ENCODE results near the gene AFF1.
"Not testable (repeated sequence)": the region's sequence is repeated elsewhere in the genome, so short reads cannot be mapped to it uniquely, and the experiment has no call there.

Gene AFF1

DNA sequence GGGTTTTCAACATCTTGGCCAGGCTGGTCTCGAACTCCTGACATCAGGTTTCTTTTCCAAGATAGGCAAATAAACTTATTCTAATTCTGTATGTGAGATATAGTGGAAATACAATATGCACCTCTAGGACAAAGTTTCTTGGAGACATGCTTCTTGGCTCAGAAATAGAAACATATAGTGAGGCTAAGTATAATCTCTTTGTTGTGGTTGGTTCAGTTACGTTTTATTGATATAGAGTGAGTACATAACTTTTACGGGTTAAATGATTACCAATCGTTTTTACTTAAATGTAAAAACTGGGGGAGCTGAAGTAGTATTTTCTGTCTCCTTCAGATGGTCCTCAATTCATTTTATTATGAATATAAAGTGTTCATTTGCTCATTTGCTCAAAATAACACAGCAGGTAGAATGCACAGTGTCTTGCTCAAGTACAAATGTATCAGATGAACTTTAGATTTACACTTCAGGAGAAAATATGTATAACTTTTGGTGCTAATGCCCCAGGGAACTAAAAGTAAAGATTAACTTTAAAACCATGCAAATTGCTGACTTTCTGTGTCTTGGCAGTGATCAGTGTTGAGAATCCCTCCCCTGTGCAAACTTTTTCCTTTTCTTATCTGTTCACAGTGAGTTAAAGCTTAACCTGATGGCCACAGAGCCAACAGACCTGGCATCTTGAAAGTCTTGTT, 77.6 kb downstream of the AFF1 start:
- no peak for DNase-seq

GRCh38 chr4:87012954-87013308, 78.1 kb downstream of the AFF1 start:
- DNase-seq = not testable (repeated sequence)

GRCh38 chr4:87014284-87014782, 79.5 kb downstream of the AFF1 start:
- DNase-seq = peak; percentile 44 to 64

DNA sequence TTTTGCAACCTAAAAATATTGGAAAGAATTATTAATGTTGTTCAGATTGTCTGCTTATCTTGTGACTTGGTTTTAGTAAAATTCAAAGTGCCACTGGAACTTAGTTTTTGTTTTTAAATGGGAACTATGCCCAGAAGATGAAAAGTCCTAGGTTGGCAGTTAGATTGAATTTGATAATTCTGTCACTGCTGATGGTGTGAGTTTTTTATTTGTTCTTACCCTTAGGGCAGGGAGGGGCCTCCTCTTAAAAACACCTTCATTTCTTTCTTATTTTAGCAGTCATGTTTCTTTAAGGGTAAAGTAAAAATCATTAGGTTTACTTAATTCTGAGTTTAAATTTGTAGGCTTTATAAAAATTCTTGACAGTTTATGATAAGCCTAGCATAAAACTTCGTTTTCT, 80.6 kb downstream of the AFF1 start:
- DNase-seq = no peak

DNA sequence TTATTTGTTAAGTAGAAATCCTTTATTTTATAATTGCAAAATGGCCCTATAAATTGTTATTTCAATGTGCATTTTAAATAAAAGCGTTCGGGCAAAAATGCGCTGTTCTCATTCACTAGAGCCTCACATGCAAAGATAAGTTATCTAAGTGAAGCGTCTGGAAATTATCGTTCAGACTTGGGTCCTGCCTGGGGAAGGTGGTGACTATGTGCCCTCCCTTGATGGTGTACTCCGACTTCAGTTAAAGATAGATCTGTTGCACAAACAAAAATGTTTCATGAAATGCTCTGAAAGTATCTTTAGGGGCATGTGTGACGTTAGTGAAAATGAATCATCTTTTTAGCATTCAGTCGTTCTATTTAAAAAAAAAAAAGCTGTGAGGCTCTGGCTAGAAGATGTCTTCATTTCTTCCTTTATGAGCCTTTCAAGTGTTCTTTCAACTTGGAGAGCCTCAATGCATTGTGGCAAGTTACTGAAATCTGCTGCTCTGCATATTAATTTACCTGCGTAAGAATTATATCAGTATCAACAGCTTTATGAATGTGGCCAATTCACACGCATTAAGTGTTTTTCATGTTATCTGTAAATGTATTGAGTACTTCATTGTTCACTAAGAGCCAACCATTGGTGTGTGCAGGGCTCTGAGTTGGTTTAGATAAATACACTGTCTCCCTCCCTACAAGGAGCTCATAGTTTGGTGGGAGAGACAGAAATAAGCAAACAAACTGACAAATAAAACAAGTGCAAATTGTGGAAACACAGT, 83.0 kb downstream of the AFF1 start:
- DNase-seq = no peak

- DNase-seq = no peak
Measured at GRCh38 chr4:87018753-87019152, 83.9 kb downstream of the AFF1 start.

DNA sequence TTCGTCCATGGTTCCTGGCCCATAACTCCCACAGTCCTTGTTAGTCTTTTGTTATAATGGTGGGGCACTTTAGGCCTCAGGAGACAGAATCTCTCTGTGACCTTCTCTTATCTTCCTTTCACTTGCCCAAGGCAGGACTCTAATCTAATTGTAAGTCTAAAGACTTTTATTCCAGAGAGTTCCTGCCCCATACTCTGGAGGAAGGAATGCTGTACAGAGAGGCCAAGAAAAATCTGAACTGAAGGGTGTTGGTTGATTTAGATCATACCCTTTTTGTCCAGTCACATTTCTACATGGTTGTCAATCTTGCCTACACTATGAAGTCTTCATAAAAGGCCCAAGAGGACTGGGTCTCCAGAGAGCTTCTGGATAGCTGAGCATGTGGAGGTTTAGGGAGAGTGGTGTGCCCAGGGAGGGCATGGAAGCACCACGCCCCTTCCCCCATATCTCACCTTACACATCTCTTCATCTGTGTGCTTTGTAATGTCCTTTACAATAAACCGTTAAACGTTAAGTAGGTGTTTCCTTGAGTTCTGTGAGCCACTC, 84.5 kb downstream of the AFF1 start:
- no peak for DNase-seq

GRCh38 chr4:87019898-87020297, 85.1 kb downstream of the AFF1 start:
- no peak for DNase-seq

GRCh38 chr4:87024201-87024600, 89.4 kb downstream of the AFF1 start:
- DNase-seq = peak; percentile 65 to 84

- no peak for DNase-seq
Measured at GRCh38 chr4:87025023-87025613, 90.3 kb downstream of the AFF1 start.

DNA sequence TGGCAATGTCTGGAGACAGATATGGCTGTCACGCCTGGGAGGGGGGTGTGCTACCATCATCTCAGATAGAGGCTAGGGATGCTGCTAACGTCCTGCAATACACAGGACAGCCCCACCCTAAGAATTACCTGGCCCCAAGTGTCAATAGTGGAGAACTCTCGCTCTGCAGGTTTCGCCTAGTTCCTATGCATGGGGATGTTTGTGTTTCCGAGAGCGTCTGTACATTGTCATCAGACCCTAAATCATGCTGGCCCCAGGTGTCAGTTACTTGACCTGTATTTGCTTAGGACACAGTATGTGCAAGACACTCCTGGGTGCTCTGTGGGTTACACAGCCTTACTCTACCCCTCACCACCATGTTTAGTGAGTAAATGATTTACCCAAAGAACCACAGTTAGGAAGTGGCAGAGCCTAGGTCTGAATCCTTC, 90.8 kb downstream of the AFF1 start:
- DNase-seq = no peak

GRCh38 chr4:87026800-87027495, 92.1 kb downstream of the AFF1 start:
- peak in 1 of 2 donors; percentile 71 for DNase-seq

DNA sequence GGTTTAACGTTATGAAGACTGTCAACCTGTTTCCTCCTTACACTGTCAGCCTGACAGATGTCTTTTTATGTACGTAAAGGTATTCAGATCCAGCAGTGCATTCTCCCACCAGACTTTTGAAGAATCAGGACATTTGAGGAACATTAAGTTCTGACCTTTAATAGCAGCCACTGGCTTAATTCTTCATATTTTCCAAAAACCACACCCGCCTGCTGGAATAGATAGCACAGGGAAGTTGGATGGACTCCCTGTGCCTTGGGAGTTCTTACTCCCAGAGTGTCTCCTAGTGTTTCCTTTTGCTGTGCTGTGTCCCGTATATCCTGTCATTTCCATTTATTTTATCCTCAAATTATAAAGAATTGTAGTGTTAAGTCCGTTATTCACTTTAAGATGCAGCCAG, 94.5 kb downstream of the AFF1 start:
- no peak for DNase-seq

DNA sequence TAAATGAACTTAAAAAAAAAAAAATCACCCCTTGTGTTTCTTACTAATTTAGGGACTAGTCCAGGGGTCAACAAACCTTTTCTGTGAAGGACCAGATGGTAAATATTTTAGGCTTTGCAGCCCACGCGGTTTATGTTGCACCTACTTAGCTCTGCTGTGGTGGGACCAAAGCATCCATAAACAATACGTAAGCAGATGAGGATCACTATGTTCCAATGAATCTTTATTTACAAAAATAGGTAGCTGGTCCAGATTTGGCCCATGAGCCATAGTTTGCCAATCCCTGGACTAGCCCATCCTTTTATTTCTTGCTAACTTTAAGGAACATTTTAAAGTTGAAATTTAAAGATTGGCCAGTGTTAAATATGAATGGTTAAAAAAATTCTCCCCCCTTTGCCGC, 95.3 kb downstream of the AFF1 start:
- no peak for DNase-seq

GRCh38 chr4:87030755-87031441, 96.1 kb downstream of the AFF1 start:
- DNase-seq = no peak

DNA sequence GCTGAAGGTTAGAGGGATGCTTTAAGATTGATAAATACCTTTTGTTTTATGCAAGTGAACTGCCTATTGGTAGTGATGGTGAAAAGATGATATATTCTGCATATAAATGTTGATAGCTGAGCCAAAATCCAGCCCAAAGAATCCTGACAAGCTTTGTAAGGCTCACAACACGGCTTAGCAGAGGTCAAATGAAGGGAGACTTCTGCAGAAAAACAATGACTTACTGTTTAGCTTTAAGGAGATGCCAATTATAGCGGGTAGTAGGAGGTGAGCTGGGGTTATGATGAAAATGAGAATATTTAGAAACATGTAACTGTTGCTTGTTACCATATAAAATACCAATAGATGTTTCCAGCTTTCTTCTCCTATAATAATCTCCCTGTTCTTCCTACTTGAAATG, 97.1 kb downstream of the AFF1 start:
- DNase-seq = no peak

DNA sequence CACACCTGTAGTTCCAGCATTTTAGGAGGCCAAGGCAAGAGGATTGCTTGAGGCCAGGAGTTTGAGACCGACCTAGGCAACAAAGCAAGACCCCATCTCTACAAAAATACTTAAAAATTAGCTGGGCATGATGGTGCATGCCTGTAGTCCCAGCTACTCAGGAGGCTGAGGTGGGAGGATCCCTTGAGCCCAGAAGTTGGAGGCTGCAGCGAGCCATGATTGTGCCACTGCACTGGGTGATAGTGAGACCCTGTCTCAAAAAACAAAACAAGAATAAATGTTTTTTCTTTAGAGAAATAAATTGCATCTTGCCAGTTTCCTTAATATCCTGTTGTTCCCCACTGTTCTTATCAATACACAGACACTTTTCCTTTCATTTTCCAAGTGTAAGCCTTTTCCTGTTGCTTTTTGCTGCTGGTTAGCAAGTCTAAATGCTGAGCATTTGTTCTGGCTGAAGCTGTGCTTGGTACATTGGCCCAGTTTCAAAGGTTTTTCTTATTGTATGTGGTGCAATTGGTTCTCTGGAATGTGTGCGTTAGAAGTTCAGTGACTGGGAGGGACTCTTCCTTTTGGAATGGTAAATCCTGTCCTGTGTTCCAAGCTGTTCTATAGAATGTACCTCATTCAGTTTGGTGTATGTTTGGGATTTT, 98.2 kb downstream of the AFF1 start:
- no peak for DNase-seq

DNA sequence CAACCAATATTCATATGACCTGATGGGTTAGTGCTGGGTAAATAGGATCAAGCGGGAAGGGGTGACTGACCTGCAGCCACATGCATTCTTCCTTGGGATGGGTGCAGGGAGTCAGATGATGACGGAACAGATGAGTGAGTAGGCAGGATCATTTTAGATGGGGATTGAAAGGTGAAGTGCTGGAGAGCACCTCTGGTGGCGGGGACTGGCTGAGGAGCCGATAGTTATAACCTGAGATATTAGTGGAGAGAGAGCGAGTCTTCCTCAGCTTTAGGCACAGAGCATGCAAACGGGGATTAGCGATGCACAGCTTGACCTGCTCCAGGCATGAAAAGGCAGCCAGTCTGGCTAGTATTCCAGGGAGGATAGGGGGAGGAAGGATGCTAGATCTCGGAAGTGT, 99.1 kb downstream of the AFF1 start:
- no peak for DNase-seq

- no peak for DNase-seq
Measured at GRCh38 chr4:87034527-87034926, 99.7 kb downstream of the AFF1 start.

- DNase-seq = no peak
Measured at GRCh38 chr4:87035881-87036509, 101.2 kb downstream of the AFF1 start.

DNA sequence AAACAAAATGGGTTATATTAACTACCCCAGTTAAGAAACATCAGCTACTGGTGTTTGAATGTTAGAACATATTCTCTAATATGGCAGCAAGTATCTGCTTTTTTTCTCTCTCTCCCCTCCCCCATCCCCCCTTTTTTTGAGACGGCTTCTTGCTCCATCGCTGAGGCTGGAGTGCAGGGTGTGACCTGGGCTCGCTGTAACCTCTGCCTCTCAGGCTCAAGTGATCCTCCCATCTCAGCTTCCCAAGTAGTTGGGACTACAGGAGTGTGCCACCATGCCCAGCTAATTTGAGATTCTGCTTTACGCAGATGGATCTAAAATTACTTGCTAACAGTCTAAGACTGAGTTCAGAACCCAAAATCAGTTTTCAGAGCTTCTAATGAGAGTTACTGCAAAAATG, 101.9 kb downstream of the AFF1 start:
- DNase-seq = no peak
